Fibroblast of skin of right biceps (primary cell): ENCODE results near the gene VCPKMT.

Source experiments
- DNase-seq: peaks from one replicate; pipeline ENCODE4 v3.0.0-alpha.2; 2013

VCPKMT gene

GRCh38 chr14:50063876-50064420 lies 52.4 kb downstream of the VCPKMT start:
- DNase-seq = no peak

- DNase-seq = peak; percentile 92
Measured at GRCh38 chr14:50062438-50063085, 53.8 kb downstream of the VCPKMT start.

- peak; percentile 63 for DNase-seq
Measured at GRCh38 chr14:50061664-50062437, 54.5 kb downstream of the VCPKMT start.

GRCh38 chr14:50060871-50061663 lies 55.3 kb downstream of the VCPKMT start:
- peak; percentile 98 for DNase-seq

GRCh38 chr14:50059763-50060616 lies 56.4 kb downstream of the VCPKMT start:
- no peak for DNase-seq
